Sigmoid colon (tissue), 7 donors: ENCODE results near the gene HPS5. TPM values are rescaled to one million over a fixed set of nuclear protein-coding genes. Genes with fewer than 3 reads are reported as not detected.

ENCODE experiments used
- DNase-seq: peaks from one replicate; pipeline ENCODE4 v3.0.0-alpha.2; 2019
- H3K27ac ChIP-seq, 4 donors: fragments of 200-600 bp; sonication (generic); one replicate each; pipeline ENCODE4 v1.5.1; 2016 to 2019; ENCODE audit warnings: mild to moderate bottlenecking in 1 of 4
- H3K27me3 ChIP-seq, 3 donors: fragments of 200-600 bp; sonication (generic); one replicate each; pipeline ENCODE4 v1.5.1; 2019; ENCODE audit warnings: mild to moderate bottlenecking in 1 of 3
- H3K36me3 ChIP-seq, 4 donors: fragments of 200-600 bp; sonication (generic); one replicate each; pipeline ENCODE4 v1.5.1; 2016 to 2019
- H3K4me1 ChIP-seq, 4 donors: fragments of 200-600 bp; sonication (generic); one replicate each; pipeline ENCODE4 v1.5.1; 2017 to 2019
- H3K4me3 ChIP-seq, 4 donors: fragments of 200-600 bp; sonication (generic); one replicate each; pipeline ENCODE4 v1.5.1; 2017 to 2019; ENCODE audit warnings: mild to moderate bottlenecking in 2 of 4, moderate library complexity in 1 of 4
- H3K9me3 ChIP-seq, 4 donors: fragments of 200-600 bp in 3 of 4; sonication (generic) in 3 of 4; one replicate each; pipeline versions ENCODE4 v1.5.1 to v1.6.1; 2013 to 2019
- EP300 ChIP-seq, 4 donors: sonication (generic); formaldehyde crosslinking; IDR thresholded peaks; one replicate each; pipeline ENCODE4 v1.6.1; 2017; ENCODE audit warnings: antibody characterized with exemption in 4 of 4
- POLR2A ChIP-seq, 2 donors: fragments of 450-650 bp; IDR thresholded peaks; one replicate each; pipeline ENCODE4 v1.6.1; 2016; ENCODE audit warnings: antibody characterized with exemption in 2 of 2, mild to moderate bottlenecking in 2 of 2, moderate library complexity in 2 of 2
- POLR2AphosphoS5 ChIP-seq, 4 donors: sonication (generic); formaldehyde crosslinking; IDR thresholded peaks; one replicate each; pipeline ENCODE4 v1.6.1; 2017; ENCODE audit warnings: antibody characterized with exemption in 4 of 4
- WGBS, 2 donors: extraction: QIAGEN DNeasy Blood & Tissue Kit; methylation state at CpG; one replicate each; pipeline ENCODE4 v1.1.7; 2013; 5-methylcytosine and 5-hydroxymethylcytosine counted together
- intact Hi-C: fragments of 100-400 bp; cut with DNase I; formaldehyde crosslinking; loops from one replicate; pipeline ENCODE4 v1.15.1; 2023
- polyA plus RNA-seq, 3 donors: library from polyadenylated mRNA; stranded (reverse); fragments of 200-250 nt; gene quantifications; one replicate each; pipeline ENCODE4 v1.2.3, GENCODE V29; 2013
- total RNA-seq, 4 donors: library from RNA; depleted of rRNA; stranded (reverse); fragments of >200 nt; gene quantifications; one replicate each; pipeline ENCODE4 v1.1.0, GENCODE V29; 2016
- TF ChIP-seq, protein P1 (sequence below), 4 experiments: fragments of 450-650 bp in 3 of 4; fragments of 200-600 bp in 1 of 4; IDR thresholded peaks; one replicate each; pipeline ENCODE4 v1.5.1; 2016 to 2019; ENCODE audit warnings: antibody characterized with exemption in 4 of 4, mild to moderate bottlenecking in 3 of 4, moderate library complexity in 2 of 4
- donor health status: healthy with polysubstance abuse.
- donor health status: Bipolar disorder and iron deficiency.
- donor health status: healthy.

HPS5 gene
- total and polyA plus RNA-seq, 7 donors = 4.2 to 28.5 (median 17.7) TPM

- intact Hi-C loops = no loop called here
- Histone ChIP-seq H3K36me3 (peaks cover 3 to 55% (median 25%) of the 10 kb centered on the region in 4 donors), H3K4me3 (no peak overlapping the region), H3K9me3 (no peaks in the 10 kb centered on the region), H3K4me1 (peaks cover 0 to 12% (median 6%) of the 10 kb centered on the region in 4 donors), H3K27ac (no peak overlapping the region), H3K27me3 (no peaks in the 10 kb centered on the region)
- TF ChIP-seq EP300 (IDR thresholded peaks at IDR 0.05) (no peak), POLR2AphosphoS5 (IDR thresholded peaks at IDR 0.05) (no peak), POLR2A (IDR thresholded peaks at IDR 0.05) (no peak)
- TF ChIP-seq, protein P1, sequence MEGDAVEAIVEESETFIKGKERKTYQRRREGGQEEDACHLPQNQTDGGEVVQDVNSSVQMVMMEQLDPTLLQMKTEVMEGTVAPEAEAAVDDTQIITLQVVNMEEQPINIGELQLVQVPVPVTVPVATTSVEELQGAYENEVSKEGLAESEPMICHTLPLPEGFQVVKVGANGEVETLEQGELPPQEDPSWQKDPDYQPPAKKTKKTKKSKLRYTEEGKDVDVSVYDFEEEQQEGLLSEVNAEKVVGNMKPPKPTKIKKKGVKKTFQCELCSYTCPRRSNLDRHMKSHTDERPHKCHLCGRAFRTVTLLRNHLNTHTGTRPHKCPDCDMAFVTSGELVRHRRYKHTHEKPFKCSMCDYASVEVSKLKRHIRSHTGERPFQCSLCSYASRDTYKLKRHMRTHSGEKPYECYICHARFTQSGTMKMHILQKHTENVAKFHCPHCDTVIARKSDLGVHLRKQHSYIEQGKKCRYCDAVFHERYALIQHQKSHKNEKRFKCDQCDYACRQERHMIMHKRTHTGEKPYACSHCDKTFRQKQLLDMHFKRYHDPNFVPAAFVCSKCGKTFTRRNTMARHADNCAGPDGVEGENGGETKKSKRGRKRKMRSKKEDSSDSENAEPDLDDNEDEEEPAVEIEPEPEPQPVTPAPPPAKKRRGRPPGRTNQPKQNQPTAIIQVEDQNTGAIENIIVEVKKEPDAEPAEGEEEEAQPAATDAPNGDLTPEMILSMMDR (IDR thresholded peaks at IDR 0.05) = no peak
- DNase-seq = no peak
- 71 to 80% methylated on average over 6 of the region's 6 CpGs for WGBS, 2 donors
Observed at GRCh38 chr11:18310800-18311340, 11.1 kb downstream of the HPS5 start.

GRCh38 chr11:18309691-18310090, 12.2 kb downstream of the HPS5 start:
- no peak for DNase-seq
- H3K27me3 ChIP-seq = no peaks in the 10 kb centered on the region
- H3K4me1 ChIP-seq = peaks cover 0 to 12% (median 6%) of the 10 kb centered on the region in 4 donors
- intact Hi-C loops = no loop called here
- no peak overlapping the region for H3K27ac ChIP-seq
- H3K9me3 ChIP-seq = no peaks in the 10 kb centered on the region
- peaks cover 3 to 63% (median 26%) of the 10 kb centered on the region in 4 donors for H3K36me3 ChIP-seq
- 97 to 98% methylated on average over 5 of the region's 5 CpGs for WGBS, 2 donors
- no peak overlapping the region for H3K4me3 ChIP-seq
- TF ChIP-seq EP300 (IDR thresholded peaks at IDR 0.05) = no peak
- no peak for TF ChIP-seq POLR2A (IDR thresholded peaks at IDR 0.05)
- TF ChIP-seq, protein P1 (IDR thresholded peaks at IDR 0.05) = no peak
- TF ChIP-seq POLR2AphosphoS5 (IDR thresholded peaks at IDR 0.05) = no peak

DNA sequence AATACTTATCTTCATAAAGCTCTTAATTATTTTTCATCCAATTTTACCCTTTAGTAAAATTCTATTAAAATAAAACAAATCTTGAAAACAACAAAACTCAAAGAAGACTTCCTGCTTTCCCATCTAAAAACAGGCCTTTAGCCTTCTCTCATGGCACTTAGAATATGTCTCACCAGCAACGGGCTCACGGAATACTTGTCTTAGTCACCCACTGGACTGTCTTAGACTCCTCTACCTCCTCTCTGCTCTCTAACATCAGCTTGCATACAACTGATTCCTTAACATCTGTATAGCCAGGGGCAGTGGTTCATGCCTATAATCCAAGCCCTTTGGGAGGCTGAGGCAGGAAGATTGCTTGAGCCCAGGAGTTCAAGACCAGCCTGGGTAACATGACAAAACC, 13.7 kb downstream of the HPS5 start:
- TF ChIP-seq POLR2AphosphoS5 (IDR thresholded peaks at IDR 0.05) (no peak), EP300 (IDR thresholded peaks at IDR 0.05) (no peak), POLR2A (IDR thresholded peaks at IDR 0.05) (no peak)
- TF ChIP-seq, protein P1 (IDR thresholded peaks at IDR 0.05) = no peak
- H3K27ac ChIP-seq = no peak overlapping the region

DNA sequence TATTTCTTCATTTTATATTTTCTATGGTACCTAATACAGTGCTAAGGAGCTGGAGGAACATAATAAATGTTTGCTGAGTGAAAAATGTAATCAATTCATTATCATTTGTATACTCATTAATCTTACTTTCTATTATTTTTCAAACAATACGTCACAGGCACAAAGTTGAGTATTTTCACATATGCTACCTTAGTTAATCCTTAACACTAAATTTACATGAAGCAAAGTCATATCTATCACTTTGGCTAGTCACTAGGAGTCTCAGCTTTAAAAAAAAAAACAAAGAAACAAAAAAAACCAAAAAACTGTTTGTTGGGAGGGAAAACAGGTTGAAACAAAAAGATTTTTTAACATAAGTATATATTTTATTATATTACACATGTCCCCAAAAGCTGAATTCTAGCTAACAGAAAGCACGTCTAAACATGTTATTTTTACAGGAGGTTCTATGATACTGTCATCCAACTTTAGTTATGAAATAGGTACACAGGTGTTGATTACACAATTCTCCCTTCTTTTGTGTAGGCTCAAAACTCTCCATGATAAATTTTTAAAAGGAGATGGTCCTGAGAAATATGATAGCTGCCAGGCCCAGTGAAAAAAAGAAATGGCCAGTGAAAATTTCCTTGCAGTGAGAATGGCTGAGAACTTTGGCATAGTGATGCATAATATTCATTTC, 14.3 kb downstream of the HPS5 start:
- Histone ChIP-seq H3K4me3 (no peak overlapping the region), H3K27ac (no peak overlapping the region), H3K36me3 (peaks cover 7 to 83% (median 31%) of the 10 kb centered on the region in 4 donors), H3K9me3 (no peaks in the 10 kb centered on the region), H3K27me3 (no peaks in the 10 kb centered on the region), H3K4me1 (peaks cover 0 to 4% (median 1%) of the 10 kb centered on the region in 4 donors)
- intact Hi-C loops = no loop called here
- TF ChIP-seq EP300 (IDR thresholded peaks at IDR 0.05) = no peak
- TF ChIP-seq, protein P1 (IDR thresholded peaks at IDR 0.05) = no peak
- 93 to 96% methylated on average over 2 of the region's 2 CpGs for WGBS, 2 donors
- no peak for DNase-seq

More for the DNA sequence above, 13.7 kb downstream of the HPS5 start:
- 97 to 100% methylated on average over 2 of the region's 2 CpGs for WGBS, 2 donors
- intact Hi-C loops = no loop called here
- no peak overlapping the region for H3K4me3 ChIP-seq
- no peaks in the 10 kb centered on the region for H3K27me3 ChIP-seq
- peaks cover 0 to 10% (median 5%) of the 10 kb centered on the region in 4 donors for H3K4me1 ChIP-seq
- peaks cover 5 to 76% (median 30%) of the 10 kb centered on the region in 4 donors for H3K36me3 ChIP-seq
- no peak for DNase-seq
- no peaks in the 10 kb centered on the region for H3K9me3 ChIP-seq
